H1 (cell line): ENCODE data around the gene ADAMTS13. TPM values are rescaled to one million over a fixed set of nuclear protein-coding genes. Genes with fewer than 3 reads are reported as not detected.

ENCODE experiments used
- CTCF ChIA-PET: fragments of 300-600 bp; sonication (Branson Sonifier 250); formaldehyde crosslinking; loops from one replicate; lab custom pipeline; 2021; ENCODE audit not compliant: partially characterized antibody; lab: Charles Lee
- POLR2A ChIA-PET: fragments of 300-600 bp; sonication (Branson Sonifier 250); formaldehyde crosslinking; loops from one replicate; lab custom pipeline; 2021; ENCODE audit warnings: inconsistent platforms; ENCODE audit not compliant: partially characterized antibody; lab: Charles Lee
- DNase-seq, 2 experiments: peaks; one replicate each; pipeline versions ENCODE4 v3.0.0 to v3.0.0-alpha.2; 2010 to 2022; ENCODE audit warnings: low spot score in 2 of 2, low read depth in 1 of 2, mixed read lengths in 1 of 2
- FAIRE-seq: peaks from 2 replicates; lab custom pipeline; 2011; peaks lifted over from hg19 to GRCh38; lab: Jason Lieb, UNC
- H2AFZ ChIP-seq: 2 replicates; pipeline ENCODE4 v1.8.1; 2012; ENCODE audit warnings: low read length, inconsistent platforms
- H2AK5ac ChIP-seq: 2 replicates; pipeline ENCODE4 v1.6.1; 2013; ENCODE audit warnings: low read depth, low read length
- H2BK120ac ChIP-seq: replicated peaks from 2 replicates; pipeline ENCODE3; 2013; ENCODE audit warnings: low read depth, low read length, inconsistent platforms
- H2BK12ac ChIP-seq: 2 replicates; pipeline ENCODE4 v1.6.1; 2013; ENCODE audit warnings: low read depth, low read length
- H2BK15ac ChIP-seq: 2 replicates; pipeline ENCODE4 v1.6.1; 2013; ENCODE audit warnings: low read length
- H2BK20ac ChIP-seq: 2 replicates; pipeline ENCODE4 v1.6.1; 2013; ENCODE audit warnings: low read length
- H2BK5ac ChIP-seq: 2 replicates; pipeline ENCODE4 v1.6.1; 2013; ENCODE audit warnings: low read depth, low read length
- H3K14ac ChIP-seq: 2 replicates; pipeline ENCODE4 v1.6.1; 2013; ENCODE audit warnings: inconsistent platforms; ENCODE audit not compliant: insufficient read length
- H3K18ac ChIP-seq: 2 replicates; pipeline ENCODE4 v1.6.1; 2013; ENCODE audit warnings: low read length; ENCODE audit errors: extremely low read depth
- H3K23ac ChIP-seq: 2 replicates; pipeline ENCODE4 v1.6.1; 2013; ENCODE audit warnings: inconsistent platforms; ENCODE audit not compliant: insufficient read length
- H3K23me2 ChIP-seq: 2 replicates; pipeline ENCODE4 v1.6.1; 2013; ENCODE audit warnings: low read depth, low read length
- H3K27ac ChIP-seq: 2 replicates; pipeline ENCODE4 v1.6.1; 2011; ENCODE audit warnings: low read depth, low read length, inconsistent platforms
- H3K27me3 ChIP-seq, 4 experiments: replicated peaks in 1 of 4; 1 replicate in 1 of 4; 2 replicates in 3 of 4; pipeline versions ENCODE4 v1.6.1 to v1.8.1; 2011 to 2013; ENCODE audit warnings: low read length in 3 of 4, mild to moderate bottlenecking in 3 of 4, inconsistent platforms in 2 of 4, mixed read lengths in 2 of 4, moderate library complexity in 1 of 4; ENCODE audit not compliant: control insufficient read depth in 3 of 4, insufficient read depth in 3 of 4; ENCODE audit errors: extremely low read depth in 1 of 4
- H3K36me3 ChIP-seq, 4 experiments: 2 replicates each; pipeline versions ENCODE4 v1.6.1 to v1.8.1; 2011 to 2013; ENCODE audit warnings: mild to moderate bottlenecking in 4 of 4, low read length in 3 of 4, moderate library complexity in 2 of 4, control low read depth in 1 of 4, inconsistent platforms in 1 of 4; ENCODE audit not compliant: insufficient read depth in 4 of 4, control insufficient read depth in 2 of 4
- H3K4ac ChIP-seq: replicated peaks from 2 replicates; pipeline ENCODE3; 2013; ENCODE audit warnings: low read length, low read depth, mixed read lengths, inconsistent platforms; ENCODE audit not compliant: insufficient read length
- H3K4me1 ChIP-seq, 4 experiments: replicated peaks in 1 of 4; 1 replicate in 1 of 4; 2 replicates in 3 of 4; pipeline versions ENCODE4 v1.6.1 to v1.8.1; 2011 to 2013; ENCODE audit warnings: low read length in 3 of 4, inconsistent platforms in 2 of 4, mixed read lengths in 1 of 4; ENCODE audit not compliant: insufficient read depth in 4 of 4, control insufficient read depth in 3 of 4
- H3K4me2 ChIP-seq, 2 experiments: 2 replicates each; pipeline versions ENCODE4 v1.6.1 to v1.8.1; 2011 to 2013; ENCODE audit warnings: low read depth in 2 of 2, low read length in 2 of 2, control low read depth in 1 of 2, inconsistent platforms in 1 of 2, mild to moderate bottlenecking in 1 of 2; ENCODE audit not compliant: insufficient read depth in 1 of 2
- H3K4me3 ChIP-seq, 4 experiments: fragments of 200-600, 300-600 bp in 1 of 4; sonication (generic), shearing (Covaris generic), sonication (Bioruptor Twin) in 1 of 4; 2 replicates each; pipeline versions ENCODE4 v1.5.1 to v1.8.1; 2011 to 2016; ENCODE audit warnings: low read length in 4 of 4, low read depth in 3 of 4, control low read depth in 2 of 4, inconsistent platforms in 2 of 4, mild to moderate bottlenecking in 2 of 4, mixed read lengths in 1 of 4, moderate library complexity in 1 of 4; ENCODE audit not compliant: insufficient read depth in 2 of 4; ENCODE audit errors: extremely low read depth in 1 of 4
- H3K56ac ChIP-seq: replicated peaks from 2 replicates; pipeline ENCODE3; 2013; ENCODE audit warnings: low read depth, mild to moderate bottlenecking, mixed read lengths, low read length, inconsistent platforms; ENCODE audit not compliant: insufficient read length
- H3K79me1 ChIP-seq: 2 replicates; pipeline ENCODE4 v1.6.1; 2013; ENCODE audit warnings: low read depth, low read length, control low read depth
- H3K79me2 ChIP-seq, 2 experiments: 2 replicates each; pipeline versions ENCODE4 v1.6.1 to v1.8.1; 2012 to 2013; ENCODE audit warnings: low read length in 2 of 2, mild to moderate bottlenecking in 2 of 2, inconsistent platforms in 1 of 2; ENCODE audit not compliant: insufficient read depth in 2 of 2, control insufficient read depth in 1 of 2
- H3K9ac ChIP-seq, 4 experiments: replicated peaks in 1 of 4; 1 replicate in 1 of 4; 2 replicates in 3 of 4; pipeline versions ENCODE4 v1.6.1 to v1.8.1; 2011 to 2013; ENCODE audit warnings: low read depth in 3 of 4, low read length in 3 of 4, control low read depth in 2 of 4, mild to moderate bottlenecking in 2 of 4, moderate library complexity in 2 of 4, inconsistent platforms in 1 of 4; ENCODE audit errors: extremely low read depth in 1 of 4
- H3K9me3 ChIP-seq, 2 experiments: 2 replicates each; pipeline versions ENCODE4 v1.6.1 to v1.8.1; 2012 to 2013; ENCODE audit warnings: mild to moderate bottlenecking in 2 of 2, moderate library complexity in 2 of 2, control low read depth in 1 of 2, inconsistent platforms in 1 of 2, low read depth in 1 of 2, low read length in 1 of 2, mixed read lengths in 1 of 2; ENCODE audit not compliant: insufficient read depth in 2 of 2
- H4K20me1 ChIP-seq, 2 experiments: replicated peaks in 1 of 2; 2 replicates each; pipeline versions ENCODE3 to v1.8.1; 2011 to 2013; ENCODE audit warnings: inconsistent platforms in 2 of 2, low read length in 2 of 2, mild to moderate bottlenecking in 1 of 2; ENCODE audit not compliant: insufficient read depth in 2 of 2, control insufficient read depth in 1 of 2
- H4K5ac ChIP-seq: 2 replicates; pipeline ENCODE4 v1.6.1; 2013; ENCODE audit warnings: low read length, low read depth, mixed read lengths, inconsistent platforms; ENCODE audit not compliant: insufficient read length
- H4K8ac ChIP-seq: 2 replicates; pipeline ENCODE4 v1.8.0; 2013; ENCODE audit warnings: mild to moderate bottlenecking, moderate library complexity, low read length, inconsistent platforms; ENCODE audit not compliant: insufficient read depth; ENCODE audit errors: extremely low read depth
- H4K91ac ChIP-seq: replicated peaks from 2 replicates; pipeline ENCODE3; 2013; ENCODE audit warnings: low read length, mixed read lengths, inconsistent platforms; ENCODE audit not compliant: insufficient read length
- KDM4A ChIP-seq: IDR thresholded peaks from one replicate; pipeline ENCODE4 v1.7.1; 2012; ENCODE audit warnings: low read depth, mild to moderate bottlenecking, moderate library complexity, low read length, inconsistent platforms; ENCODE audit not compliant: severe bottlenecking
- RNF2 ChIP-seq: fragments of 200-900, 300-1000 bp; sonication (generic); IDR thresholded peaks from 2 replicates; pipeline ENCODE4 v1.7.1; 2016; ENCODE audit warnings: borderline replicate concordance, low read depth, mild to moderate bottlenecking, antibody characterized with exemption, low read length; ENCODE audit not compliant: poor library complexity, severe bottlenecking; ENCODE audit errors: missing control alignments
- WGBS, 2 experiments: shearing (Covaris generic) in 1 of 2; methylation state at CpG; one replicate each; pipeline versions ENCODE4 v1.1.6 to v1.1.7; 2013 to 2015; ENCODE audit warnings: low lambda C conversion rate in 2 of 2, mixed read lengths in 2 of 2, inconsistent platforms in 1 of 2, low coverage in 1 of 2, missing lambda C conversion rate in 1 of 2; ENCODE audit not compliant: insufficient replicate concordance in 2 of 2, insufficient coverage in 1 of 2, insufficient read length in 1 of 2; ENCODE audit errors: extremely low coverage in 1 of 2, missing lambda C conversion rate in 1 of 2; 5-methylcytosine and 5-hydroxymethylcytosine counted together
- polyA plus RNA-seq, 7 experiments: library from polyadenylated mRNA; depleted of rRNA in 3 of 7; stranded (reverse) in 5 of 7; unstranded in 2 of 7; fragments of >200 nt in 5 of 7; fragments of 200-250 nt in 2 of 7; gene quantifications; 1 replicate in 5 of 7; 2 replicates in 1 of 7; 4 replicates in 1 of 7; pipeline versions ENCODE4 v1.2.1 to v1.2.3, GENCODE V29; 2011 to 2013; ENCODE audit warnings: missing spikeins in 2 of 7, mixed read lengths in 2 of 7
- total RNA-seq: library from RNA; stranded (reverse); fragmentation: NEBNext Ultra II Directional; extraction: Animal tissue kit (Norgen Biotek cat#: 25700); gene quantifications from 2 replicates; pipeline ENCODE4 v1.2.1, GENCODE V29; 2021

ADAMTS13 gene
- total and polyA plus RNA-seq, 2 of the 8 experiments (the other 6 are each of a cell fraction or from before 2014, with no cell fraction given) = 4.4 to 5.8 TPM

DNA sequence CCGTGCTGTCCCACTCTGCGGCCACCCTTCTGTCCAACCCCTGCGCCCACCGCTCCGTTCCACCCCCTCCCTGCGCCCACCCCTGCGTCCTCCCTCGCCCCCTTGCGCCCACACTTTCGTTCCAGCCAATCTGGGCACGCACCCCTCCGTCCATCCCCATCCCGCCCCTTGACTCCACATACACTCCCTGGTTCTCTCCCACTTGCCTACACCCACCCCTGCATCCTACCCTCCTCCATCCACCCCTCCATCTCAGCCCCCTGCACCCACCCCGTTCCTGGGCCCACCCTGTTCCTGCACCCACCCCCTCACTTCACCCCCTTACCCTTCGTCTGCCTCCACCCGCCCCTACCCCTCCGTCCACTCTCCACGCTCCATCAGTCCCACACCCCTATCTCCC, 7.0 kb downstream of the ADAMTS13 start:
- no peak overlapping the region for H2AFZ ChIP-seq
- H2BK5ac ChIP-seq = 0 out of 2 replicates have a peak overlapping the region, but pooled peaks have one; percentile 35
- peaks cover 0 to 11% (median 4%) of the 10 kb centered on the region in 4 experiments; a peak in 5 of 7 replicates for H3K27me3 ChIP-seq
- H3K4me2 ChIP-seq = peak overlapping the region; percentile 72 to 90; a peak in 3 of 4 replicates
- no peak overlapping the region for H3K23ac ChIP-seq
- no peak overlapping the region for H2BK120ac ChIP-seq
- H3K9me3 ChIP-seq = no peaks in the 10 kb centered on the region
- H2BK20ac ChIP-seq = no peak overlapping the region
- peak overlapping the region; percentile 81 for H4K91ac ChIP-seq
- FAIRE-seq (no peak), DNase-seq (peak in 1 of 2 experiments; percentile 66)
- H3K23me2 ChIP-seq = peaks cover 7% of the 10 kb centered on the region; the same call in 1 of the 2 replicates
- H3K4me3 ChIP-seq = peak overlapping the region; percentile 39 to 65 (median 44); a peak in 5 of 8 replicates
- H3K56ac ChIP-seq = no peak overlapping the region
- H2BK12ac ChIP-seq = no peak overlapping the region
- H4K20me1 ChIP-seq = no peaks in the 10 kb centered on the region
- no peak overlapping the region for H2BK15ac ChIP-seq
- no peak overlapping the region for H3K27ac ChIP-seq
- H2AK5ac ChIP-seq = no peak overlapping the region
- no peaks in the 10 kb centered on the region for H3K79me2 ChIP-seq
- TF ChIP-seq KDM4A (peak; percentile 17), RNF2 (no peak)
- TF ChIP-seq, all 59 proteins: peak for 1
- H3K14ac ChIP-seq = no peak overlapping the region
- H4K8ac ChIP-seq = no peak overlapping the region; the same call in 1 of the 2 replicates
- H3K18ac ChIP-seq = no peak overlapping the region
- ChIA-PET CTCF (no interaction called here), POLR2A (interaction anchor here (1.8 to 1.9 kb wide), 2 partner anchors 11 to 30 kb away, joined by 10 to 19 read pairs; partner anchors contain the start of genes CACFD1 and REXO4)
- WGBS, 2 experiments = 8% methylated on average over 2 of the region's 18 CpGs; no CpG with 5 or more reads in 1 of the 2 experiments
- no peak overlapping the region for H4K5ac ChIP-seq
- no peak overlapping the region for H3K4ac ChIP-seq
- no peak overlapping the region for H3K9ac ChIP-seq
- H3K36me3 ChIP-seq = no peaks in the 10 kb centered on the region
- no peaks in the 10 kb centered on the region for H3K79me1 ChIP-seq
- H3K4me1 ChIP-seq = peaks cover 0 to 4% (median under 1%) of the 10 kb centered on the region in 4 experiments; a peak in 3 of 7 replicates
